GM12878 (cell line): ENCODE measurements around the gene KASH5. TPM values are rescaled to one million over a fixed set of nuclear protein-coding genes. Genes with fewer than 3 reads are reported as not detected.

Source experiments
- ATAC-seq: fragments of 200-7000 bp; cut with Tn5 transposase; 3 replicates; pipeline ENCODE4 v1.9.1; 2020; ENCODE audit warnings: mild to moderate bottlenecking, moderate library complexity
- BruUV-seq: library from RNA; stranded (reverse); fragments of 400-500 nt; replicated peaks from 2 replicates; lab custom pipeline; 2021; lab: Mats Ljungman, UMichigan
- CTCF ChIA-PET: fragments of 300-600 bp; sonication (Branson Sonifier 250); formaldehyde crosslinking; extraction: SDS; loops from one replicate; lab custom pipeline; 2021; ENCODE audit warnings: inconsistent platforms; lab: Yijun Ruan, JAX
- POLR2A ChIA-PET: fragments of 350-600 bp; formaldehyde crosslinking; extraction: SDS; loops from one replicate; lab custom pipeline; 2021; ENCODE audit warnings: inconsistent platforms; lab: Charles Lee
- RAD21 ChIA-PET: fragments of 300-600 bp; sonication (Branson Sonifier 250); formaldehyde crosslinking; loops from one replicate; lab custom pipeline; 2023; ENCODE audit warnings: antibody characterized with exemption; ENCODE audit not compliant: unreplicated experiment; lab: Charles Lee
- SMC1A ChIA-PET: fragments of 300-600 bp; sonication (Branson Sonifier 250); formaldehyde crosslinking; loops from one replicate; lab custom pipeline; 2023; ENCODE audit not compliant: unreplicated experiment, uncharacterized antibody; lab: Charles Lee
- DNase-seq: peaks from one replicate; pipeline ENCODE4 v3.0.0-alpha.2; 2011; ENCODE audit warnings: low read depth, low spot score
- FAIRE-seq: peaks from 3 replicates; lab custom pipeline; 2011; peaks lifted over from hg19 to GRCh38; lab: Jason Lieb, UNC
- H2AFZ ChIP-seq: 2 replicates; pipeline ENCODE4 v1.6.0; 2011; ENCODE audit warnings: low read depth, low read length, control low read depth; ENCODE audit not compliant: control insufficient read depth
- H3K27ac ChIP-seq: 2 replicates; pipeline ENCODE4 v1.5.1; 2011; ENCODE audit warnings: control low read depth; ENCODE audit not compliant: control insufficient read depth, insufficient read depth
- H3K27me3 ChIP-seq, 2 experiments: replicated peaks in 1 of 2; 2 replicates each; pipeline versions ENCODE4 v1.6.0 to v1.6.1; 2011; ENCODE audit warnings: low read length in 1 of 2; ENCODE audit not compliant: control insufficient read depth in 2 of 2, insufficient read depth in 2 of 2
- H3K36me3 ChIP-seq, 2 experiments: 2 replicates each; pipeline ENCODE4 v1.5.1; 2011; ENCODE audit warnings: low read length in 1 of 2; ENCODE audit not compliant: control insufficient read depth in 2 of 2, insufficient read depth in 2 of 2
- H3K4me1 ChIP-seq: 2 replicates; pipeline ENCODE4 v1.6.1; 2011; ENCODE audit warnings: mild to moderate bottlenecking, low read length, moderate library complexity, mixed read lengths; ENCODE audit not compliant: control insufficient read depth, insufficient read depth
- H3K4me2 ChIP-seq: 2 replicates; pipeline ENCODE4 v1.6.0; 2011; ENCODE audit warnings: control low read depth; ENCODE audit not compliant: control insufficient read depth, insufficient read depth
- H3K4me3 ChIP-seq: fragments of 200-600 bp; sonication (generic); 2 replicates; pipeline ENCODE4 v1.5.1; 2016
- H3K79me2 ChIP-seq: 2 replicates; pipeline ENCODE4 v1.6.0; 2011; ENCODE audit warnings: low read length; ENCODE audit not compliant: control insufficient read depth, insufficient read depth
- H3K9ac ChIP-seq: 2 replicates; pipeline ENCODE4 v1.8.0; 2011; ENCODE audit warnings: low read length, control low read depth, mixed read lengths; ENCODE audit not compliant: control insufficient read depth, insufficient read depth
- H3K9me3 ChIP-seq: replicated peaks from 3 replicates; pipeline ENCODE4 v1.5.1; 2011; ENCODE audit warnings: mild to moderate bottlenecking, low read length; ENCODE audit not compliant: control insufficient read depth, insufficient read depth
- H4K20me1 ChIP-seq: 2 replicates; pipeline ENCODE4 v1.6.0; 2011; ENCODE audit not compliant: control insufficient read depth, insufficient read depth
- ATF3 ChIP-seq: IDR thresholded peaks from 2 replicates; pipeline ENCODE4 v1.6.1; 2011; ENCODE audit warnings: low read depth, mild to moderate bottlenecking, low read length, moderate library complexity, borderline replicate concordance; ENCODE audit errors: extremely low read depth
- CREB1 ChIP-seq: IDR thresholded peaks from 2 replicates; pipeline ENCODE4 v1.6.1; 2012; ENCODE audit warnings: low read depth, mild to moderate bottlenecking, inconsistent platforms
- EED ChIP-seq: sonication (generic); IDR thresholded peaks from 2 replicates; pipeline ENCODE4 v1.6.1; 2016; ENCODE audit warnings: antibody characterized with exemption, low read depth
- EZH2 ChIP-seq: IDR thresholded peaks from 2 replicates; pipeline ENCODE4 v1.6.1; 2012; ENCODE audit warnings: low read depth, mild to moderate bottlenecking, control low read depth, inconsistent platforms, low read length, borderline replicate concordance; ENCODE audit not compliant: control insufficient read depth
- HSF1 ChIP-seq: fragments of 150-350 bp; IDR thresholded peaks from 2 replicates; pipeline ENCODE4 v1.6.1; 2014; ENCODE audit warnings: mild to moderate bottlenecking, low read depth, low read length
- JUND ChIP-seq: IDR thresholded peaks from 2 replicates; pipeline ENCODE4 v1.6.1; 2012; ENCODE audit warnings: low read depth, mild to moderate bottlenecking, low read length, improper control_type of control experiment, moderate library complexity
- MEF2A ChIP-seq: IDR thresholded peaks from 2 replicates; pipeline ENCODE4 v1.6.1; 2011; ENCODE audit warnings: low read depth, mild to moderate bottlenecking, low read length, moderate library complexity; ENCODE audit not compliant: insufficient read depth
- NR2F1 ChIP-seq: fragments of 450-650 bp; conservative IDR thresholded peaks from 2 replicates; pipeline ENCODE4 v1.6.1; 2017; ENCODE audit warnings: mild to moderate bottlenecking
- PML ChIP-seq: IDR thresholded peaks from 2 replicates; pipeline ENCODE4 v1.6.1; 2012; ENCODE audit warnings: low read length, inconsistent platforms
- POU2F2 ChIP-seq: IDR thresholded peaks from 3 replicates; pipeline ENCODE4 v1.6.1; 2011; ENCODE audit warnings: low read depth, mild to moderate bottlenecking, low read length, borderline replicate concordance
- RELA ChIP-seq: fragments of 450-650 bp; IDR thresholded peaks from 2 replicates; pipeline ENCODE4 v1.8.0; 2014; ENCODE audit warnings: borderline replicate concordance; ENCODE audit not compliant: partially characterized antibody
- SIX5 ChIP-seq: IDR thresholded peaks from 2 replicates; pipeline ENCODE4 v1.6.1; 2011; ENCODE audit warnings: mild to moderate bottlenecking, low read depth, low read length, moderate library complexity; ENCODE audit not compliant: severe bottlenecking
- SUZ12 ChIP-seq: fragments of 200-600 bp; sonication (generic); IDR thresholded peaks from one replicate; pipeline ENCODE4 v1.6.1; 2018; ENCODE audit warnings: antibody characterized with exemption, mild to moderate bottlenecking; ENCODE audit not compliant: unreplicated experiment
- TAF1 ChIP-seq: IDR thresholded peaks from 2 replicates; pipeline ENCODE4 v1.6.1; 2011; ENCODE audit warnings: mild to moderate bottlenecking, low read depth, low read length, borderline replicate concordance
- USF1 ChIP-seq: IDR thresholded peaks from 2 replicates; pipeline ENCODE4 v1.6.1; 2011; ENCODE audit warnings: borderline replicate concordance, low read depth, mild to moderate bottlenecking, moderate library complexity, mixed read lengths, low read length; ENCODE audit not compliant: insufficient read depth; ENCODE audit errors: extremely low read length
- ZBTB33 ChIP-seq: fragments of 450-650 bp; IDR thresholded peaks from 2 replicates; pipeline ENCODE4 v1.6.1; 2017; ENCODE audit warnings: mild to moderate bottlenecking
- WGBS: methylation state at CpG from one replicate; pipeline ENCODE4 v1.1.6; 2016; ENCODE audit warnings: low lambda C conversion rate; ENCODE audit not compliant: insufficient replicate concordance, insufficient coverage; ENCODE audit errors: missing lambda C conversion rate; 5-methylcytosine and 5-hydroxymethylcytosine counted together
- in situ Hi-C: fragments of 300-500 bp; cut with MboI; formaldehyde crosslinking; loops from 9 replicates; pipeline ENCODE4 v1.14.3; 2018; ENCODE audit warnings: mixed read lengths
- intact Hi-C: fragments of 100-400 bp; cut with micrococcal nuclease; formaldehyde crosslinking; loops from one replicate; pipeline ENCODE4 v1.14.2; 2022; ENCODE audit not compliant: unreplicated experiment
- polyA plus RNA-seq, 11 experiments: library from polyadenylated mRNA; depleted of rRNA in 4 of 11; unstranded in 6 of 11; stranded (reverse) in 5 of 11; fragments of >200 nt; fragmentation: Nextera tagmentation in 4 of 11; fragmentation: Illumina TruSeq in 1 of 11; extraction: Ambion mirVana in 4 of 11; extraction: Trizol in 1 of 11; gene quantifications; 1 replicate in 1 of 11; 2 replicates in 10 of 11; pipeline versions ENCODE4 v1.2.1 to v1.2.3, GENCODE V29; 2011 to 2016; ENCODE audit warnings: inconsistent platforms in 2 of 11, missing spikeins in 2 of 11, low read depth in 1 of 11
- total RNA-seq, 4 experiments: library from RNA; depleted of rRNA in 3 of 4; stranded (reverse); fragments of >200 nt in 3 of 4; fragmentation: Illumina TruSeq in 1 of 4; extraction: Trizol in 1 of 4; gene quantifications; 2 replicates each; pipeline versions ENCODE4 v1.2.1 to v1.2.3, GENCODE V29; 2013 to 2021

KASH5 gene
- total and polyA plus RNA-seq, 10 of the 15 experiments (the other 5 are each of a cell fraction or from before 2014, with no cell fraction given) = 0.03 to 0.06 (median 0.05) TPM; not detected in 7

GRCh38 chr19:49374665-49375434, 13.2 kb upstream of the KASH5 start:
- no TSS peak for BruUV-seq
- H3K9ac ChIP-seq = no peak overlapping the region
- H3K27ac ChIP-seq = no peak overlapping the region
- in situ Hi-C loops (no loop called here), intact Hi-C loops (no loop called here)
- no peak overlapping the region for H3K4me2 ChIP-seq
- H3K27me3 ChIP-seq = no peaks in the 10 kb centered on the region; a peak in 1 of 4 replicates
- 56% methylated on average over 16 of the region's 16 CpGs for WGBS
- no peak overlapping the region for H2AFZ ChIP-seq
- peaks cover 4% of the 10 kb centered on the region; the same call in 1 of the 3 replicates for H3K9me3 ChIP-seq
- no peaks in the 10 kb centered on the region for H3K79me2 ChIP-seq
- ATAC-seq (no peak), FAIRE-seq (no peak), DNase-seq (no peak)
- ChIA-PET CTCF (interaction anchor here (1.9 kb wide), 1 partner anchor 98 kb away, joined by 4 read pairs; no protein-coding TSS in a partner anchor), POLR2A (no interaction called here), RAD21 (interaction anchor here (0.5 to 0.7 kb wide), 3 partner anchors 39 to 392 kb away, joined by 3 to 4 read pairs (median 3); partner anchors contain the start of genes AP2A1 and CD37), SMC1A (interaction anchor here (0.7 to 1.1 kb wide), 2 partner anchors 17 to 32 kb away, joined by 3 read pairs; no protein-coding TSS in a partner anchor)
- no peak overlapping the region for H3K4me3 ChIP-seq
- no peaks in the 10 kb centered on the region for H3K4me1 ChIP-seq
- no peaks in the 10 kb centered on the region for H3K36me3 ChIP-seq
- H4K20me1 ChIP-seq = no peaks in the 10 kb centered on the region
- TF ChIP-seq SIX5 = no peak
- TF ChIP-seq EED = no peak
- TF ChIP-seq POU2F2 = no peak
- TF ChIP-seq CREB1 = no peak
- no peak for TF ChIP-seq JUND
- TF ChIP-seq TAF1 = no peak
- no peak for TF ChIP-seq MEF2A
- no peak for TF ChIP-seq SUZ12
- no peak for TF ChIP-seq PML
- TF ChIP-seq ATF3 = no peak
- TF ChIP-seq HSF1 = no peak
- TF ChIP-seq USF1 = no peak
- no peak for TF ChIP-seq ZBTB33
- TF ChIP-seq EZH2 = no peak
- no peak for TF ChIP-seq RELA
- no peak for TF ChIP-seq NR2F1
